ENCODE data around the gene NRDC. TPM values are rescaled to one million over a fixed set of nuclear protein-coding genes. Genes with fewer than 3 reads are reported as not detected.

Gene NRDC
- total RNA-seq, 1 experiment from 2014 or later: 48.0 TPM

DNA sequence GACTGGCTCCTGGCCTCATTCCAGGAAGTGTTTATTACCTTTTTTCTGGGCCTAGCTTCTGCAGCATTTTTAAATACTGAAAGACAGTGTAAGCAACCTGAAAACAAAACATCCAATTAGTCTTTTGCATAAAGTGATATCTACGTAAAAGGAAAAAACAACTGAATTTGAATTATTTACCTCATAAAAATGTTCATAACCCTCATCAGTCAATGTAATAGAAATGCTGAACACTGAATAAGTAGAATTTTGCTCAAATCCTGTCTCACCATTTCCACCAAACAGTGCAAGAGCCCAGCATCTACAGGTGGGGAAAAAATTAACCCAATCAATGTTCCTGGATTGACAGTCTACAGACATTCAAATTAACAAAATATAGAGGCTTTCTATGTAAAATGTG is 64.0 kb downstream of the NRDC start:
- in situ Hi-C loops (cut with HindIII; ENCODE audit: low pct_unique_long_range_greater_than_20kb, low sequenced_read_pairs): no loop called here

DNA sequence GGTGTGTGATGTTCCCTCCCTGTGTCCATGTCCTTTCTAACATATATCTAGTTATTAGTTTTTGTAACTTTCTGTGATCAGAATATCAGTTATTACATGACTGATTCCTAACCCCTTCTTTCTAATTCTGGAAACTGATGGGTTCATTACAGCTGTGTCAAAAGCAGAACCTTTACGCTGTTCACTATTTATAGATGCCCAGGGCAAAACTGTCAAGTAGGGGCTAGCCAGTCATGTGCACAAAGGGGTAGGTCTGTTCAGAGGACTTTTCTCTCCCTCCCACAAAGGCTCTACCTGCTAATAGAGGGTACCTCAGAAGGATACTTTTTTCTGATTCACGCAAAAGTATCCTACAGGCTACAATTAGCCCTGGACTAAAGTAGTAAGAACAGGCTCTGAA is 79.2 kb downstream of the NRDC start:
- in situ Hi-C loops (cut with HindIII; ENCODE audit: low pct_unique_long_range_greater_than_20kb, low sequenced_read_pairs): no loop called here
- no peak for DNase-seq (ENCODE audit: low read depth, low spot score)

More for the DNA sequence above, 64.0 kb downstream of the NRDC start:
- DNase-seq (ENCODE audit: low read depth, low spot score): no peak

DNA sequence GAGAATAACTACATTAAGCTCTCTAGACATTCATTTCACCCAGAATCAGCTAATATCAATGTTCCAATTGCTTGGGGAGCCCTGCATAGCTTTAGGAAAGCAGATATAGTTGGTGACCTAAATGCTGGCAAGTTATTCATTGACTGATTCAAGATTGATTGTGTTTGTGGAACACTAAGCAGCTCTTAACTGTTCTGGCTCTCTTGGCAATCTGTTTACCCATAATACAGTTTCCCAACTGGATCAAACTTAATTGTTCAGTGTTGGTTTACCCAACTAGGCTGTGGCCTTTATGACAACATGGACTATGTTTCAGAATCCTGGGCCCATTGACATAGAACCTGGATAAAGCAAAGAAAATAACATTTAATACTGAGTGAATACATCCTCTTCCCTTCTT is 83.7 kb downstream of the NRDC start:
- in situ Hi-C loops (cut with HindIII; ENCODE audit: low pct_unique_long_range_greater_than_20kb, low sequenced_read_pairs): no loop called here
- no peak for DNase-seq (ENCODE audit: low read depth, low spot score)

DNA sequence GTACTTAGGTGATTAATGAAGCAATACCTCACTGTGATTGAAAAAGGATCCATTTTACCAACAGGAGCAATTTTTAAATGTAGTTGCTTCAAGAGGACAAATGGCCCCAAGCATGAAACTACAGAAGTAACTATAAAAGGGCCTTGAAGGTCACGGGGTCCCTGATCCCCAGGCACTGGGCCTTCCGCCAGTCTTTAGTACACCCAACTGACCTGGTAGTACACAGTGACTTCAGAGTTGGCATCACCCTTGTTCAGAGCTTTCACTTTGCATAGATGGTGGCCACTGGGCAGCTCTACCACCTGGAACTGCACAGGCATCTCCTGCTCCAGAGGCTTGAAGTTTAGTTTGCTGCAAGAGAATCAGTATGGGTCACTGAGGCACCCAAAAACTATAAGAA is 84.3 kb downstream of the NRDC start:
- in situ Hi-C loops (cut with HindIII; ENCODE audit: low pct_unique_long_range_greater_than_20kb, low sequenced_read_pairs): no loop called here
- no peak for DNase-seq (ENCODE audit: low read depth, low spot score)

DNA sequence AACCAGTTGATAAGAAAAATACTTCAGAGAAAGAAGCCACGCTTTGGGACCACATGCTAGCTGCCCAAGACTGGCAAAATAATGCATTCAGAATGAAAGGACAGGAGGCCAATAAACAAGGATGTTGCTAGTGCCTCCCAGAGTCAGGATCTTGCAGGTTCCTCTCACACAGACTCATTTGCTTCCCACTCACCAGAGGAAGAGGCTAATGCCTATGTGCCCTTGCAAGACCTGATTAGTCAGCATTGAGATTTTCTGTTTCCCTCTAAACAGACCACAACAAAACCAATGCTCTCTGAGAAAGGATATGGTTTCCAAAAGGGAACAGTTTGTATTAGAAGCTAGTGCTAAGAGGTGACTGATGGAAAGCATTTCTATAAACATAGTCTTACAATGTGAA is 85.7 kb downstream of the NRDC start:
- in situ Hi-C loops (cut with HindIII; ENCODE audit: low pct_unique_long_range_greater_than_20kb, low sequenced_read_pairs): no loop called here
- peak; percentile 11 for DNase-seq (ENCODE audit: low read depth, low spot score)

DNA sequence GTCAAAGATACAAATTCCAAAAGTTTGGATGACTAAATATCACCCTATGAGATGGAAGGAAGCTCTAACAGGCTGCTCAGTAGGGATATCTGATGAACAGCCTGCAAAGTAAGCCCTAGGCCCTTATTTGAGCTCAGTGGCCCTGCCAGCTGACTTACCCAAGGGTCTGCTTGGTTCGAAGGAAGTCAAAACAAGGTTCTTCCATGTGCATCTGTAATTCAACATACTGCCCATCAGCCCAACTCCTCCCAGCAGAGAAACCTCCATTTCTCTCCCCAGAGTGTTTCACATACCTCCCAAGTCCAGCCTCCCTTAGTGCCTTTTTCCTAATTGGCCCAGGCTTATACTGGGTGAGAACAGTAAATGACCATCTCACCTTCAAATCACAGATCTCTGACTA is 86.6 kb downstream of the NRDC start:
- no peak for DNase-seq (ENCODE audit: low read depth, low spot score)
- in situ Hi-C loops (cut with HindIII; ENCODE audit: low pct_unique_long_range_greater_than_20kb, low sequenced_read_pairs): no loop called here

DNA sequence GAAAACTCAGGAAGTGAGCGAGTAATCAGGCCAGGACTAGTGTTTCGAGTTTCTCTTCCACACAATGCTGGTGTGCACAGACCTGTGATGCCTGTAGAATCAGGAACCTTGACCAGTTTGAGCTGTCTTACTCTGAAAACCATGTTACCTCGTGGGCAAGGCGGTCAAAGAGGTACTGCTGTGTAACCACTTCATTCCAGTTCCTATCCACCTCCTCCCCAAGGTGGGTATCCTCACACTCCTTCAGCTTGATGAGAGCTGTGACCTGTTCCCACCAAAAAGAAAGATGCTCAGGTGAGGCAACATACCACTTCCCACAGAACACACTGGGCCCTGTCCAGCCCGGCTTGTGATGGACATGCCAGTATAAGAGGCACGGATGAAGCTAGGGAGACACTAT is 88.1 kb downstream of the NRDC start:
- DNase-seq (ENCODE audit: low read depth, low spot score): no peak
- in situ Hi-C loops (cut with HindIII; ENCODE audit: low pct_unique_long_range_greater_than_20kb, low sequenced_read_pairs): no loop called here

DNA sequence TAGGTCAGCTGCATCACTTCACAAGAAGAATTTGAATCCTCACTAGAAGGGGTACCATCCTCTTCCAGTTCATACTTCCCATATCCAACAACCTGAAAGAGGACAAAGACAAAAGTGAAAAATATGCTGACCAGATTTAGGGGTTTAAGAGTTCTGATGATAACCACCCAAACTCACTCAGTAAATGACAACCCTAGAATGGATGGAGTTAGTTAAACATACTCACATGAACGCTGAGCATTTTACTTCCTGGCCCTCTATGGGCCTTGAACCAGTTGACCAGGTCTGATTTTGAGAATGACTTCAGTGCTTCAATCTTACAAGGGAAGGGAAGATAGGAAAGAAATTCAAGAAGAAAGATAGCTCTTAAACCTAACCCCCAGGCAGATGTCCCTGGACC is 89.2 kb downstream of the NRDC start:
- in situ Hi-C loops (cut with HindIII; ENCODE audit: low pct_unique_long_range_greater_than_20kb, low sequenced_read_pairs): no loop called here
- no peak for DNase-seq (ENCODE audit: low read depth, low spot score)

DNA sequence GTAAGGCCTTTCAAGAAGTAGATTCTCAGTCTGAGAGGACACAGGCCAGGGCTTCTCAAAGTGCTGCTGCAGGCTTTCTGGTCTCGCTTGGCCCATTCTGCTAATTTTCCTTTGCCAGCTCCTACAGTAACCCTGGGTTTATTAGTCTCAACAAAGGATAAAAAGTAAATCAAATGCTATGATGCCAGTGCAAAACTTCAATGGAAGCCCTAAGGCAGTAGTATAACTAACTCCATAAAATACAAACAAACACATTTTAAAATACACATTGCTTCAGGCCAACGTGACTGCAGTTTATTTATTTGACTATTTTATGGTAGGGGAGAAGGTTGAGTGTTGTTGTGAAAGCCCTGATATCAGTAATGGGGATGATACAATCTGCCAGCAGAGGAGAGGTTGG is 89.6 kb downstream of the NRDC start:
- no peak for DNase-seq (ENCODE audit: low read depth, low spot score)
- in situ Hi-C loops (cut with HindIII; ENCODE audit: low pct_unique_long_range_greater_than_20kb, low sequenced_read_pairs): no loop called here

DNA sequence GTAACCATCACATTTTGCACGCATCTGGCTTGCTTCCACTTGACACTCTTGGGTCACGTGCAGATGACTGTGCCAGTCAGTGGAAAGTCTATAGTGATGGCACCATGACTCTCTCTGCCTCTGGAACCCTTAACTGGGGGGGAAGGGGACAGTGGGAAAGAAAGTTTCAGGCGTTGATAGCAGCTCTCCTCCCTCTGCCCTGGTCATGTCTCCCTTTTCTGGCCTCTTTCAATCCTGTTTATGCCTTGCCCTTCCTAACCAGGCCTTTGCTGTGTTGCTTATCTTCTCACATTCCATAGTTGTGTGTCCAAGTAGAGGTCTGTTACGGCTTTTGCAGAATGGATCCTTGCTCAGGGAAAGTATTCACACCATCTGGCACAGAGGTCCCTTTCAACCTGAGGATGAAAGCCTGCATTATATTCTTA is 93.5 kb downstream of the NRDC start:
- peak; percentile 94 for DNase-seq (ENCODE audit: low read depth, low spot score)
- in situ Hi-C loops (cut with HindIII; ENCODE audit: low pct_unique_long_range_greater_than_20kb, low sequenced_read_pairs): no loop called here

DNA sequence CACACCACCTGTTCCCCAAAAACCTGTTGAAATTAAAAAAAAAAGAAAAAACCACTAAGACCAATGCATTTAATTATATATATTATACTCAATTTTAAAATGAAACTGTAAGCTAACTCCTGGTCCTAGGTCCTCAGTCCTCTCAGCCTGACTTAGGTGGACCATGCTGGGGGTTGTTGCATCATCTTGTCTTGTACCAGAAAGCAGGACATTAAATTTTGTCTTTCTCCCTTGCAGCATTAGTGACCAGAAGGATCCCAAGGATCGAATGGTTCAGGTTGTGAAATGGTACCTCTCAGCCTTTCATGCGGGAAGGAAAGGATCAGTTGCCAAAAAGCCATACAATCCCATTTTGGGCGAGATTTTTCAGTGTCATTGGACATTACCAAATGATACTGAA is 97.6 kb downstream of the NRDC start:
- in situ Hi-C loops (cut with HindIII; ENCODE audit: low pct_unique_long_range_greater_than_20kb, low sequenced_read_pairs): no loop called here
- no peak for DNase-seq (ENCODE audit: low read depth, low spot score)

DNA sequence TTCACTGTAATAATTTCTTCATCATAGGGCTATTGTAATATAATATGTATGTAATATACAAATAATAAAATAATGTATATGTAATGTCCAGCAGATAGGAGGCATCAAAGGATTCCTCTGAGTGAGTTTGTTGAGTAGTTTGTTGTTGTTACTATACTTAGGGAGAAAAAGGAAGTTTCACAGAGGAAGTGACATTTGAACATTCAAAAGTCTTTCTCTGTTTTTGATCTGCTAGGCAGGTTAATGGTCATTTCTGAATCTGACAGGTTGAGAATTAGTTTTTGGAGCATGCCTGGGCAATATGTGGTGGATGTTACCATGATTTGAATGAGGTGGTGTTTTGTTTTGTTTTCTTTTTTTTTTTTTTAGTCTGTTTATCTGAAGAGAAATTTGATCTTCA is 102.1 kb downstream of the NRDC start:
- no peak for DNase-seq (ENCODE audit: low read depth, low spot score)
- in situ Hi-C loops (cut with HindIII; ENCODE audit: low pct_unique_long_range_greater_than_20kb, low sequenced_read_pairs): no loop called here

DNA sequence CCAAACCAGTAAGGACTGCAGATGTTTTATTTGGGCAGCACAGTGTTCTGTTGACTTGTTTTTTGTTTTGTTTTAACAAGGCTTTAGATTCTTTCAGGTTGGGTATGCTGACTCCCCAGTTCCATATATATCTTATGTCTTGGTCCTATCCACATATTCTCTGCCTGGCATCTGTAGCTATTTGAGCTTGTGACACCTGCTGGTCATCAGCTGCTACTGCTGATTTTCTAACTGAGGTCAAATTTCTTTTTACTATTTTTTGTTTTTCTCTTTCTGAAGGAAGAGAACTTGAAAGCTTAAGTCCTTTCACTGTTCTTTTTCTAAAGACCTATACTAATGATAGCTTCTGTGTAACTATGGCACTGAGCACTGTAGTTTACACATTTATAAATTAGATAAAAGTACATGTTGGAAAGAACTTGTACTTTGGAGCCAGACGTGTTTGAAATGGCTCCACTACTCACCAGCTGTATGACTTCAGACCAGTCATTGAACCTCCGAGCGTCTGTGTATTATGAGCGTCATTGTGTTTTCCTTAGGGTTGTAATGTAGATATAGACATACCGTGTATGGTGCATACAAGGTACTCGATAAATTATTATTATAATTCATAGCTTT is 109.4 kb downstream of the NRDC start:
- peak; percentile 74 for DNase-seq (ENCODE audit: low read depth, low spot score)
- in situ Hi-C loops (cut with HindIII; ENCODE audit: low pct_unique_long_range_greater_than_20kb, low sequenced_read_pairs): no loop called here

DNA sequence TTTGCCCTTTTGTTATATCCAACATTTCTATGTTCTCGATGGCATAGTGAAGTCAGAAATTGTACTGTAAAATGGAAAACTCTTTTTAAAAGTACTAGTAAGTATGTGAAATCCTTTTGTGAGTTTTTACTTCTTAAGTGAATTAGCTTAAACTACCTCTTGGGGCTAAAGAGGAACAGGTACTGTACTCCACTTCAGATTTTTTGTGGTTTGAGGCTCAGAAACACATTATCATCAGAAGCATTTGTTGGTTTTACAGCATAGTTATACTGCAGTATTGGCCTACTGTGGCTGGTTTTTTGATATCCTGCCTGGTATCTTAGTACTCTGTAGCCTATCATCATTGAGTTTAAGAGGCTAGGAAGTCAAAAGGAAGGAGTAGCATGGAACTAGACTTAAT is 117.2 kb downstream of the NRDC start:
- in situ Hi-C loops (cut with HindIII; ENCODE audit: low pct_unique_long_range_greater_than_20kb, low sequenced_read_pairs): no loop called here
- DNase-seq (ENCODE audit: low read depth, low spot score): no peak

DNA sequence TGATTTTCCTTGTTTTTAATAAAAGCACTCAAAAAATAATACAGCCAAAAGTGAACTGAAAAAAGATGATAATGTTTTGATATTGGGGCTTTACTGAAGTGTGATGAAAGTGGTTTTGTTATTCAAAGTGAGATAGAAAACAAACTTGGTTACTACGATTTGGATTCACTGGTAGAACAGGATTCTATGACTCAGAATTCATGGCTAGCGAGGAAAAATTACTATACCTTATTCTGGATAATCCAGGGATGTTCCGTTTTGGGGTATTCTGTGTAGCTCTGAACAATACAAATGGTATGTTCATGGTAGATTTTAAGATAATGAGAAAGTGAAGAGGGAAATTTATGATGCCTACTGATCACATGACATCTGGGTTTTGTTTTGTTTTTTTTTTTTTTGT is 117.7 kb downstream of the NRDC start:
- DNase-seq (ENCODE audit: low read depth, low spot score): no peak
- in situ Hi-C loops (cut with HindIII; ENCODE audit: low pct_unique_long_range_greater_than_20kb, low sequenced_read_pairs): no loop called here

DNA sequence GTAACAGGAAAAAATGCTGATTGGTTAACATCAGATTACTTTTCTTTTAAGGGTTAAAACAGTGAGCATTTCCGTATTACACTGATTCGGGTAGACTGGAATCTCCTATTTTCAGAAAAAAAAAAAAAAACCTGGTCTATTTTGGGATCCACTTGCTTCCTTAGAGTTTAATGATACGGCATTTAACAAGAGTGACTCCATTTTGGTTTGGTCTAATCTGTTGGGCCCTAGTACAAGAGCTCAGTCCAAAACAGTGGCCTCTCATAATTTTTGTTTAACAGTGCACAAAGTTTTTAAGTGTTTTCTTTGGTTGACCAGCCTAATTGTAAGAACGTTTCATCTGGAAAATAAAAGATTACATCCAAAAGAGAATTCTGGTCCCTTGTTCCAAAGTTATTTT is 120.2 kb downstream of the NRDC start:
- no peak for DNase-seq (ENCODE audit: low read depth, low spot score)
- in situ Hi-C loops (cut with HindIII; ENCODE audit: low pct_unique_long_range_greater_than_20kb, low sequenced_read_pairs): no loop called here

DNA sequence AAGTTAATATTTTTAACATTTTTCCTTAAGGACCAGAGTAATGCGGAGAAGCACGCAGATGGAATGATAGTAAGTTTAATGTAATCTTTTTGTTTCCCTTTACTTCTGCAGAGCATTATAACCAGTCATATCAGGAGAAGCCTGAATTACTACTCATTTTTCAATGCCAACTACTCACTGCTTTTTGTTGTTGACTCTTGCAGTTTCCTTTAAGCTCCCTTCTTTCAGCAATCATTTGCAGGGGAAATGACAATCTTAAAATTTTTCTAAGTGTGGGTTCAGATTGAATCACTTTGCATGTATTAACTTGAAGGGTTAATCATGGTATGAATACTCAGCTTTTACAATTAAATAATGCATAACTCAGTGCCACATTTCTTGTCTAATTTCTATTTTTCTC is 122.2 kb downstream of the NRDC start:
- in situ Hi-C loops (cut with HindIII; ENCODE audit: low pct_unique_long_range_greater_than_20kb, low sequenced_read_pairs): no loop called here
- DNase-seq (ENCODE audit: low read depth, low spot score): no peak

DNA sequence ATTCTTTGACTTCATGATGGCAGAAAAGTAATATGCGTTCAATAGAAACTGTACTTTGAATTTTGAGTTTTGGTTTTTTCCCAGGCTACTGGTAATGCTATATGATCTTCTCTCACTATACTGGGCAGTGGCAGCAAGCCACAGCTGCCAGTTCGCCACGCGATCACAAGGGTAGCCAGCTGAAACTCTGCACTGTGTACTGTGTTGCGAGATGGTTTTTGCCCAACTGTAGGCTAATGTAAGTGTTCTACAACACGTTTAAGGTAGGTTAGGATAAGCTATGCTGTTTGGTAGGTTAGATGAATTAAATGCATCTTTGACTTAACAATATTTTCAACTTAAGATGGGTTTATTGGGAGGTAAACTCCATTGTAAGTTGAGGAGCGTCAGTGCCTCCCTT is 123.1 kb downstream of the NRDC start:
- in situ Hi-C loops (cut with HindIII; ENCODE audit: low pct_unique_long_range_greater_than_20kb, low sequenced_read_pairs): no loop called here
- no peak for DNase-seq (ENCODE audit: low read depth, low spot score)

DNA sequence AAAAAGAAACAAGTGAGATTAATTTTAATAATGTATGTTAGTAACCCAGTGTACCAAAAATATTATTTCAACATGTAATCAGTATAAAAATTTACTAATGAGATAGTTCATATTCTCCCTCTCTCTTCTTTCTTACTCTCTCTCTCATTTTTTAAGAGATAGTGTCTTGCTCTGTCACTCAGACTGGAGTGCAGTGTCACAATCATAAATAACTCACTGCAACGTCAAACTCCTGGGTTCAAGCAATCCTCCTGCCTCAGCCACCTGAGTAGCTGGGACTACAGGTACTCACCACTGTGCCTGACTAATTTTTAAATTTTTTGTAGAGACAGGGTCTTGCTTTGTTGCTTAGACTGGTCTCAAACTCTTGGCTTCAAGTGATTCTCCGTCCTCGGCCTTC is 123.9 kb downstream of the NRDC start:
- DNase-seq (ENCODE audit: low read depth, low spot score): no peak
- in situ Hi-C loops (cut with HindIII; ENCODE audit: low pct_unique_long_range_greater_than_20kb, low sequenced_read_pairs): no loop called here

DNA sequence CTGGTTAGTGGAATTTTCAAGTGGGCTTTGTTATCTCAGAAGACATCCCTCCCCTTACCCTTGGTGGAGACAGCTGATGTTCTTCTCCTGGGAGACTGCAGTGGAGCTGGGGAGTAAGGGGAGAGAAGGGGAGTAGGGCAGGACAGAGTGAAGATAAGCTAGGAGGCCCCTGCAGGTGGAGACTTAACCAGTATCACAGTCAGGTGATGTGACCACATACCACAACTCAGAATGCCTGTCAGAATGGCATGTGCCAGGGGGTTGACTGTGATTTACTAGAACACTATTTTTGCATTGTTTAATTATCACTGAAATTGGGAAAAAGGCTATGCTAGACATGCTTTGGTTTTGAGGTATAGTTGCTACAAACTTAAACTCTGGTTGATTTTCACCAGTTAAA is 124.6 kb downstream of the NRDC start:
- in situ Hi-C loops (cut with HindIII; ENCODE audit: low pct_unique_long_range_greater_than_20kb, low sequenced_read_pairs): no loop called here
- no peak for DNase-seq (ENCODE audit: low read depth, low spot score)

Measured in SK-MEL-5 (cell line).